HG02623 (cell line): ENCODE data around the gene KRTAP10-9.
"Not testable (repeated sequence)": the region's sequence is repeated elsewhere in the genome, so short reads cannot be mapped to it uniquely, and the experiment has no call there.

Source experiments
- ATAC-seq: cut with Tn5 transposase; IDR thresholded peaks from one replicate; pipeline ENCODE4 v1.9.1; 2021; ENCODE audit warnings: moderate library complexity; ENCODE audit not compliant: unreplicated experiment

The KRTAP10-9 gene, protein sequence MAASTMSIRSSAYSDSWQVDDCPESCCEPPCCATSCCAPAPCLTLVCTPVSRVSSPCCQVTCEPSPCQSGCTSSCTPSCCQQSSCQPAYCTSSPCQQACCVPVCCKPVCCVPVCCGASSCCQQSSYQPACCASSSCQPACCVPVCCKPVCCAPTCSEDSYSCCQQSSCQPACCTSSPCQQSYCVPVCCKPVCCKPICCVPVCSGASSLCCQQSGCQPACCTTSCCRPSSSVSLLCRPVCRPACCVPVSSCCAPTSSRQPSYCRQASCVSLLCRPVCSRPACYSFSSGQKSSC

DNA sequence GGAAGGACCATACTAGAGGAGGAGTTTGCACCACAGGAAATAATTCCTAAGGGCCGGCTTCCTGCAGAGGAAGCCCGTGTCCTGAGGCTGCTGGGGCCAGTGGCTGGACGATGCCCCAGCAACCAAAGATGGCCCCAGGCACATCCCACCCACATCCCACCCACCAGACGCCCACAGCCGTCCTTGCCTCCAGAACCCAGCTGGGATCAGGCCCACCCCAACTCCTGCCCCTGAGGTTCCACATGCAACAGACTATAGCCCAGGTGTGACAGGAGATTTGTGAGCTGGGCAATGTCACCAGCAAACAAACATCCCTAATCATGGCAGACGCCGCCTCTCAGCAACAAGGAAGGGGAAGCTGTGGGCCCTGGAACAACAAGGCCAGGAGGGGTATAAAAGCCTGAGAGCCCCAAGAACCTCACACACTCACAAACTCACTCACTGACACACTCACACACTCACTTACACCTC is at the start of gene KRTAP10-9:
Gene KRTAP10-9, plus strand, starts transcription at position 421 of the 471 bp plus-strand sequence. CDS start 79 bp downstream, outside the sequence.
- no peak for ATAC-seq

DNA sequence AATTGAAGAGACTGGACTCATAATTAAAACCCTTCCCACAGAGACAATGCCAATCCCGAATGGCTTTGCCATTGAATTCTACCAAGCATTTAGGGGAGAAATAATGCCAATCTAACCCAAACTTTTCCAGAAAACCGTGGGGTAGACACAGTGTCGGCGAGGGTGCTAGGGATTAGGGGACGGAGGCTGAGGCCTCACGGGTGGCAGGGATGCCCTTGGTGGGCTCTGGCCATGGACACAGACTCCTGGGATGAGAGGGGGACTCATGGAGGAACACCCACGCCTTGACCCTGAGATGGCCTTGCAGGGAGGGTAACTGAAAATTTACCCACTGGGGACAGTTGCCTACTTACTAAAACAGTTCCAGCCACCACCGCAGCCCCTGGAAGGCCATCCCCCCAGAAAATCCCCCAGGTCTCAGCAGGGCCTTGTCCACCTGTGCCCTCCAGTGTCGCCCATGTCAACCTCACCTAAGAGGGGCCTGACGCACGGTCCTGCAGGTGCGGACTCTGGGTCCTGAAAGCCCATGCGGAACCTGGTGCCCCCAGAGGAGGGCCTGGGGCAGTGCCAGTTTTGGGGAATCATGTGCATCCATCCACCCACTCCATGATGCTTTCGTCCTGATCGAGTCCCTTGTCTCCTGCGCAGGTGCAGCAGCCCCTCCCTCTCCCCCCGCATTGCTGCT is 48.4 kb upstream of the KRTAP10-9 start:
- ATAC-seq: no peak

DNA sequence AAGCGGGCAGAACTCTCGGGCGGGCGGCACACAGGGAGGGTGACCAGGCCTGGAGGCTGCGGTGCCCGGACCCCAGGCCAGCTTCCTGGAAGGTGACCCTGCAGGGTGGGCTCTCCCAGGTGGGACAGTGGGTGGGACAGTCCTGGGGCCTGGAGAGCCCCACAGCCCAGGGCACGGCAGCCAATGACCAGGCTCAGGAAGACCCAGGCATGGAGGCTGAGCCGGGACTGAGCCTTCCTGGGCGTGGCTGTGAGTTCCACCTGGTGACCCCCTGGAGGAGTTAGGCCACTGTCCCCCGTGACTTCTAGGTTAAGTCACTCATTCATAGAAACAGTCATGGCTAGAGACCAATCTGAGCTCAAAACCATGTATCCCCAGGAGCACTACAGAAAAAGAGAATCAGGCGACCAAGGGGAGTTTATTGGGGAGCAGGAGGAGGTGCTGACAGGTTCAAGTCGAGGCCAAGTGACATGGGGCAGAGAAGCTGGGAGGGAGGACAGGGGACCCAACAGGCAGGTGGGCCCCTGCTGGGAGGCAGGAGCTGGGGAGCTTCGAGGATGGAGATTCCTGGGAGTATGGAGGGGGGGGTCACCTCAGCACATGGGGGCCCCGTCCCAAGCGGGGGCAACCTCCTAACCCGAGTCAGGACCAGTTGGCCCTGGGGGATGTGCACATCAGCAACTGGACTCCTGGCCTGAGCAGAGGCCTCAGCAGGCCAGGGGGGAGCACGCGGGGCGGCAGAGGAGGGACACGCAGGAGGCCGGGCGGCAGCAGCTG is 47.6 kb upstream of the KRTAP10-9 start:
- no peak for ATAC-seq

DNA sequence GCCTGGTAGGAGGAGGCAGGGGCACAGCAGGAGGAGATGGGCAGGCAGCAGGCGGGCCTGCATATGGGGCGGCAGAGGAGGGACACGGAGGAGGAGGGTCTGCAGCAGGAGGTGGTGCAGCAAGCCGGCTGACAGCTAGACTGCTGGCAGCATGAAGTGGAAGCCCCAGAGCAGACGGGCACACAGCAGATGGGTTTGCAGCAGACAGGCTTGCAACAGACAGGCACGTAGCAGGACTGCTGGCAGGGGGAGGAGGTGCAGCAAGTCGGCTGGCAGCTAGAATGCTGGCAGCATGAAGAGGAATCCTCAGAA is 47.1 kb upstream of the KRTAP10-9 start:
- no peak for ATAC-seq

- not testable (repeated sequence) for ATAC-seq
These were observed 46.6 kb upstream of the KRTAP10-9 start, which contains the start of gene KRTAP10-5 for GRCh38 chr21:44580231-44580821. Gene KRTAP10-5, minus strand, starts transcription at chr21:44580604. Its CDS starts 26 bp downstream, at chr21:44580578.

DNA sequence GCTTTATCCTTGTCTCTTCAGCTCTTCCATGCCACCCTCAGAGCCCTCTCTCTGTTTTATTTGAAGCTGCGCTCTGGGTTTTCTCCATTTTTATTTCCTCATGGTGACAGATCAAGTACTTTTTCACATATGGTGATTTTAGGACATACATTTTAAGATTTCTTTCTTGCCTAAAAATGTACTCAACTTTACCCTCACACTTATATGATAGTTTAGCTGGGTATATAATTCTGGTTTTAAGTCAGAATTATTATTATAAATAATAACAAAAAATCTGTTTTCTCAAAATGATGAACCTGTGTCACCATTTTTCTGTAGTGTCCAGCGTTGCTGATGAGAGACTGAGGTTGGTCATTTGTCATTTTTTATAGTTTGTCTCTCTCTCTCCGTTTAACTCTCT is 45.7 kb upstream of the KRTAP10-9 start:
- ATAC-seq: no peak

DNA sequence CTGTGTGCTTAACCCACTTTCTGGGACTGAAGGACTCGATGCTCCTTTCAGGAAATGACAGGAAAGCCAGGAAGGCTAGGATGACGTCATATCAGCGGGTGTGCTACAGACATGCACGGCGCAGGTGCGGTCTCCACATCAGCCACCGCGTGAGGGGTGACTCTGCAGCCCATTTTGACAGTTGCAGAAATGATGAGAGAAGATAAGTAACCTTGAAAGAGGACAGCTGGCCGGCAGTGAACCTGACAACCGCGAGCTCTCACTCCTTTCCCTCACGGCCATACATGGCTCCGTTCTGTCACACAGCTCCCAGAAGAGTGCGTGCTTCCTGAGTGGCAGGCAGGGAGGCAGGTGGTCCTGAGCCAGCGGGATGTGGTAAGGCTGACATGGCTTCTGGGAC is 44.8 kb upstream of the KRTAP10-9 start:
- no peak for ATAC-seq

DNA sequence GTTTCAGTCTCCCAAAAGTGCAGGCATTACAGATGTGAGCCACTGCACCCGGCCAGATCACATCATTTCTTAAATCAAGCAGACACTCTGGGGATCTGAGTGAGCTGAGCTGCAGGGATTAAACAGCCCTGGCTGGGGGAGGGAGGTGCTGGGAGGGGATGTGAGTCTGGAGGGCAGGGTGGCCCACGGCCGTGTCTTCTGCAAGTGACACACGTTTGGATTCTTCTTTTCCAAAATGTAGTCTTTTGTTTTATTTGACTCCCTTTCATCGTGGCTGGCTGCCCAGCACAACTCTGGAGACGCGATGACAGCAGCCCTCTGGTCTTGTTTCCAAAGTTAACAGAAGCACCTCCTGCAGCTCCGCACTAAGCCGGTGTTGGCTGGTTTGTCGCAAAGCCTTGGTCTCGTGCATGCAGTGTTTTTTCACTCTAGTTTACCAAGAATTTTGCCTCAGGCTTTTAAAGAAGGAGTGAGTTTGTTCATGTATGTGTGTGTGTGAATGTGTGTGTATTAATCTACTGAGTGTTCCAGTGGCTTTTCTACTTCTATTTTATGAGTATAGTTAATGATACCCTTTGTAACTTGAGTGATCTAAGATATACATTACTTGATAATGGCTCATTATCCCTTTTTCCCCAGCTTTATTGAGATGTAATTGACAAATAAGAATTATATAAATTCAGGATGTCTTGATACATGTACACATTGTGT is 43.6 kb upstream of the KRTAP10-9 start:
- no peak for ATAC-seq

GRCh38 chr21:44583800-44584147 is 43.1 kb upstream of the KRTAP10-9 start:
- ATAC-seq: no peak

GRCh38 chr21:44585892-44586291 is 41.0 kb upstream of the KRTAP10-9 start:
- no peak for ATAC-seq

DNA sequence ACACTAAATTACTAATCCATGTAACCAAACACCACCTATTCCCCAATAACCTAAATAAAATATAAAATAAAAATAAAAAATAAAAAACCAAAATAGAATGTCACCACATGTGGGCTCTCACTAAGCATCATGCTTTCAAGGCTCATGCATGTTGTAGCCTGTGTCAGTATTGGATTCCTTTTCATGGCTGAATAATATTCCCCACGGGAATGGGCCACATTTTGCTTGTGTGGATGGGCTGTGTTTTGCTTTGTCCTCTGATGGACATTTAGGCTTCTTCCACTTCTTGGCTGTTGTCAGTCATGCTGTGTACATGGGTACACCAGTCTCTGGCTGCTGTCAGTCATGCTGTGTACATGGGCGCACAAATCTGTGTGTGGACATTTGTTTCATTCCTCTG is 37.8 kb upstream of the KRTAP10-9 start:
- no peak for ATAC-seq

DNA sequence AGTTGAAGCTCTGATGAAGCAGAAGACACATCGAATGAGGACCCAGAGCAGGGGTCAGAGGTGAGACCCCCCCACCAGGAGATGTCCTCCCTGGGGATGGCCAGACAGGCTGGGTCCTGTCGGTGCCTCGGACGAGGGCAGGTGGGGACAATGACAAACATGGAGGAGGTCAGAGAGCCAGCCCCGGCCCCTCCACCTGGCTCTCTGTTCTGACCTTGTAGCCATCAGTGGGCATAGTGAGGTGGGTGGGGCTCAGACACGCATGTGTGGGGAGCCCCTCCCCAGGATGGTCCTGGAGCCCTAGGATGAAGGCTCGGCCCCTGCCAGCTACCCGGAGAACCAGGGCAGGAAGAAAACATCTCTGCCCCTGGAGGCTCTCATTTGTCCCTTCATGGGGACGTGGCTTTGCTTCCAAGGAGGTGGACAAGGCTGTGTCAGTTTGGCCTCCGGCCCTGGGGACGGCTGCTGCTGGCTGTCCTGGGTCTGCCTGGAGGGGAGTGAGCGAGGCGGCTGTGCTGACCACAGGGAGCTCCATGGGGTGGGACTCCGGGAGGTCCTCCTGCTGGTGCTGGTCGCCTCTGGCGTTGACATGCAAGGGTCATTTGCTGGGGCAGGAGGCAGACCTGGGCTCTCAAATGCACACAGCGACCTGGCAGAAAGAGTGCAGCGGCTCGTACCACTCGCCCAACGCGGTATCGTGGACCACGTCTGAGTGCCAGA is 37.1 kb upstream of the KRTAP10-9 start:
- no peak for ATAC-seq

DNA sequence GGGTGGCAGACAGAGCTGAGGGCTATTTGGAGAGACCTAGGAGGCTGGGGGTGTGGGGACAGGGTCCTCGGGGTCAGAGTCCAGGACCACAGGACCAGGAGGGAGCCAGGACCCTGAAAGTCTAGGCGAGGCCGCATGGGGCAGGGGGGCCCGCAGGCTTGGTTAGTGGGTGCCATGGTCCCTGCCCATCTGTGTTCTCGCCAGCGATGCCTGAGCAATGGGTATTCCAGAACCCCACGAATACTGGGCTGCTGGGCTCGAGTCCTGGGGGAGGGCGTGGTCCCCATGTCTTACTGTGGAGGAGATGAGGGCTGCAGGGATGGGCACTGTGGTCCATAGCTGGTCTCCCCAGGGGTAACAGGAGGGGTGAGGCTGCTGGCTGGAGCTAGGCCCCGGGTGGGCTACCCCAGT is 36.6 kb upstream of the KRTAP10-9 start:
- no peak for ATAC-seq

- not testable (repeated sequence) for ATAC-seq
These were observed 35.7 kb upstream of the KRTAP10-9 start for GRCh38 chr21:44590897-44591800.

GRCh38 chr21:44591801-44592130 is 35.1 kb upstream of the KRTAP10-9 start:
- ATAC-seq: not testable (repeated sequence)

DNA sequence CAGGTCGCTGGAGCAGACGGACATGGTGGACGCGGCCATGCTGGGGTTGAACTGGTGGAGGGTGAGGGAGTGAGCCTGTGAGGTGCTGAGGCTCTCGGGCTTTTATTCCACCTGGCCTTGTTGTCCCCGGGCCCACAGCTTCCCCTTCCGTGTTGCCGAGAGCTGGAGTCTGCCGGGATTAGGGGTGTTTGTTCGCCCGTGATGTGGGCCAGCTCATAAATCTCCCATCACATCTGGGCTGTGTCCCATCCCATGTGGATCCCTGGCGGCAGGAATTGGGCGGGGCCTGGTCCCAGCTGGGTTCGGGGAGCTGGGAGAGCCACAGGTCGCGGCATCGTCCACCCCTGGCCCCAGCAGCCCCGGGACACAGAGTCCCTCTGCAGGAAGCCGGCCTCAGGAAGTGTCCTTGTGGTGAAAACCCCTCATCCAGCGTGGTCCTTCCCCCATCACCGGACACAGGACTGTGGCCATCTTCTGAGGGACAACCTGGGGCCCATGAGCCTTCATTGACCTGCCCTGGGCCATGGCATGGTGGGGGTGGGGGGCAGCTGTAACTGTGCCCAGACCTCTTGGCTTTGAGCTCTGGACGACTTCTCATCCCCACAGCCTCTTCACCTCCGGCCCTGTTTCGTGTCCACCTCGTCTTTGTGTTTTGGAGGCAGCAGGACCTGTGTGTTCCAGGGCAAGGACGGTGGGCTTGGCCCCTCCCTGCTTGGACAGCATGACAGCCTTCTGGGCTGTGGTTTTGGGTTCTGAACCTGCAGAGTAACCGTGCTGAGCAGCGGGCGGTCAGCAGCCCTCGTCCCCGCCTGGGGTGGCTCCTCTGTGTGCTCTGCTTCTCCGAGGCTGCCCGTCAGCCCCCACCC is 34.2 kb upstream of the KRTAP10-9 start, which contains the start of gene KRTAP10-6:
Gene KRTAP10-6, minus strand, starts transcription at position 60 of the 866 bp plus-strand sequence. Its CDS starts 21 bp downstream, at position 39.
- ATAC-seq: no peak

DNA sequence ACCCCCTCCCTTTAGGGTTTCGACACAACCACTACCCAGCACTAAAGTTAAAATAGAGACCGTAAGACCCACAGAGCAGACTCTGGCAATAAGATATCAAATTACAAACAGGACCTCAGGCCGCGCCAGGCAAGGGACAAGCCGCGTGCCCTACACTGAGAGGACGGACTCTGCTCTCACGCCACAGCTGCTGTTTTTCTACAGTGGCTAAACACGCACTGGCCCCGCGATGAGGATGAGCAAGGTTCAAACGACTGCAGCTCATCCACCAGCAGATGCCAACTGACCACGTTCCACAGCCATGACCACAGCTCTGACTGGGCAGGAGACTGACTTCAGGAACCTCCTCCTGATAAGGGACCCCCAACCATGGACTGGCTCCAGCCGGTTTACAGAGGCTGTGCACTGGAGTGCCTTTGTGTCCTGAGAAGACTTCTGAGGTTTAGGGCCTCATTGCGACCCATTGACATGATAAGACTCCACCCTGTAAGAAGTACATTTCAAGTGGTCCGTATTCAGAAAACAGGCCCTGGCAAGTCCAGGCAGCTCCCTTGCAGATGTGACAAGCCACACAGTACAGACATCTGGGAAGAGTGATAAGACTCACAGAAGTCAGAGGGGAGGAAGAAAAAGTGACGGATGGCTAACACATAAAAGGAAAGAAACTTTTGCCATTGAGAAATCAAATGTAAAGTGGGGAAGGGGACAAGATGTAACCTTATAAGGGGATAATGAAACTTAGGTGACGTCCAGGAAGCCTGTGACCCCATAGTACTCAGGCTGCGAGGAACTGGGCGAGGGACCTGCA is 33.1 kb upstream of the KRTAP10-9 start:
- ATAC-seq: no peak
